Stomach (tissue), 9 donors: ENCODE results near the gene CEP44. TPM values are rescaled to one million over a fixed set of nuclear protein-coding genes. Genes with fewer than 3 reads are reported as not detected.

Experiments used
- DNase-seq, 2 donors: peaks; one replicate each; pipeline versions ENCODE4 v3.0.0 to v3.0.0-alpha.2; 2013 to 2019
- H3K27ac ChIP-seq, 5 donors: fragments of 200-600 bp in 4 of 5; sonication (generic) in 4 of 5; one replicate each; pipeline ENCODE4 v1.5.1; 2013 to 2019; ENCODE audit warnings: mild to moderate bottlenecking in 1 of 5, moderate library complexity in 1 of 5
- H3K27me3 ChIP-seq, 3 donors: fragments of 200-600 bp; sonication (generic); one replicate each; pipeline ENCODE4 v1.5.1; 2017 to 2019; ENCODE audit warnings: mixed run types in 1 of 3
- H3K36me3 ChIP-seq, 4 donors: fragments of 200-600 bp; sonication (generic); 1 replicate in 3 of 4; 2 replicates in 1 of 4; pipeline ENCODE4 v1.5.1; 2016 to 2019
- H3K4me1 ChIP-seq, 4 donors: fragments of 200-600 bp; sonication (generic); one replicate each; pipeline ENCODE4 v1.5.1; 2016 to 2019
- H3K4me3 ChIP-seq, 4 donors: fragments of 200-600 bp; sonication (generic) in 3 of 4; one replicate each; pipeline ENCODE4 v1.5.1; 2016 to 2019; ENCODE audit warnings: mild to moderate bottlenecking in 1 of 4
- H3K9me3 ChIP-seq, 4 donors: fragments of 200-600 bp; sonication (generic); one replicate each; pipeline ENCODE4 v1.5.1; 2016 to 2019
- CTCF ChIP-seq, 7 experiments: fragments of 450-650 bp in 4 of 7; fragments of 200-600 bp in 3 of 7; sonication (generic) in 3 of 7; IDR thresholded peaks; one replicate each; pipeline ENCODE4 v1.5.1; 2016 to 2019; ENCODE audit warnings: antibody characterized with exemption in 7 of 7, control low read depth in 2 of 7, mild to moderate bottlenecking in 1 of 7
- EP300 ChIP-seq: sonication (generic); formaldehyde crosslinking; IDR thresholded peaks from one replicate; pipeline ENCODE4 v1.6.1; 2017; ENCODE audit warnings: antibody characterized with exemption
- POLR2A ChIP-seq, 4 donors: fragments of 450-650 bp; IDR thresholded peaks; one replicate each; pipeline ENCODE4 v1.6.1; 2016; ENCODE audit warnings: antibody characterized with exemption in 4 of 4, control low read depth in 2 of 4, mild to moderate bottlenecking in 1 of 4, moderate library complexity in 1 of 4
- POLR2AphosphoS5 ChIP-seq, 3 donors: sonication (generic); formaldehyde crosslinking; IDR thresholded peaks; one replicate each; pipeline ENCODE4 v1.6.1; 2016; ENCODE audit warnings: antibody characterized with exemption in 3 of 3
- WGBS, 5 donors: extraction: QIAGEN DNeasy Blood & Tissue Kit in 3 of 5; methylation state at CpG; one replicate each; pipeline versions ENCODE4 v1.1.5 to v1.1.7; 2013 to 2018; 5-methylcytosine and 5-hydroxymethylcytosine counted together
- intact Hi-C: fragments of 100-400 bp; cut with DNase I; formaldehyde crosslinking; loops from one replicate; pipeline ENCODE4 v1.15.1; 2023; ENCODE audit warnings: low total_unique reads
- polyA plus RNA-seq, 3 donors: library from polyadenylated mRNA; stranded (reverse); fragments of 200-250 nt; gene quantifications; one replicate each; pipeline ENCODE4 v1.2.3, GENCODE V29; 2013
- total RNA-seq, 5 donors: library from RNA; depleted of rRNA; stranded (reverse); fragments of >200 nt; gene quantifications; one replicate each; pipeline versions ENCODE4 v1.1.0 to v1.2.3, GENCODE V29; 2014 to 2016
- donor health status: healthy with polysubstance abuse.
- donor health status: Bipolar disorder and iron deficiency.
- donor health status: healthy.

Gene CEP44
- total and polyA plus RNA-seq, 8 donors = 3.4 to 42.0 (median 12.9) TPM

- Histone ChIP-seq H3K4me1 (no peaks in the 10 kb centered on the region), H3K27ac (no peak overlapping the region), H3K27me3 (no peaks in the 10 kb centered on the region), H3K9me3 (no peaks in the 10 kb centered on the region), H3K36me3 (peaks cover 0 to 4% (median 0%) of the 10 kb centered on the region in 4 donors), H3K4me3 (no peak overlapping the region)
- no peak for TF ChIP-seq EP300
- no peak for TF ChIP-seq POLR2A (IDR thresholded peaks at IDR 0.05)
- TF ChIP-seq CTCF (IDR thresholded peaks at IDR 0.05) = no peak
- no peak for TF ChIP-seq POLR2AphosphoS5 (IDR thresholded peaks at IDR 0.05)
- DNase-seq = no peak
- 79 to 93% (median 85%) methylated on average over 2 of the region's 2 CpGs for WGBS, 5 donors
- intact Hi-C loops = loop anchor here (10.0 kb wide), 1 partner anchor 100 kb away; no protein-coding TSS in a partner anchor
Observed at GRCh38 chr4:174324725-174325124, 41.0 kb downstream of the CEP44 start.

- WGBS, 5 donors = 76 to 86% (median 78%) methylated on average over 4 of the region's 4 CpGs
- no peak overlapping the region for H3K4me3 ChIP-seq
- no peak for DNase-seq
- no peaks in the 10 kb centered on the region for H3K36me3 ChIP-seq
- no peak overlapping the region for H3K27ac ChIP-seq
- no peaks in the 10 kb centered on the region for H3K9me3 ChIP-seq
- TF ChIP-seq POLR2A (IDR thresholded peaks at IDR 0.05) (no peak), EP300 (no peak), CTCF (IDR thresholded peaks at IDR 0.05) (no peak), POLR2AphosphoS5 (IDR thresholded peaks at IDR 0.05) (no peak)
- intact Hi-C loops = no loop called here
- no peaks in the 10 kb centered on the region for H3K27me3 ChIP-seq
- H3K4me1 ChIP-seq = no peaks in the 10 kb centered on the region
Observed at GRCh38 chr4:174332741-174333493, 49.2 kb downstream of the CEP44 start.

- intact Hi-C loops = no loop called here
- no peaks in the 10 kb centered on the region for H3K36me3 ChIP-seq
- no peak for DNase-seq
- no peak overlapping the region for H3K4me3 ChIP-seq
- no peaks in the 10 kb centered on the region for H3K4me1 ChIP-seq
- H3K27me3 ChIP-seq = no peaks in the 10 kb centered on the region
- no peak for TF ChIP-seq EP300
- TF ChIP-seq POLR2A (IDR thresholded peaks at IDR 0.05) = no peak
- no peak for TF ChIP-seq CTCF (IDR thresholded peaks at IDR 0.05)
- no peak for TF ChIP-seq POLR2AphosphoS5 (IDR thresholded peaks at IDR 0.05)
- H3K9me3 ChIP-seq = no peaks in the 10 kb centered on the region
- 77 to 91% (median 87%) methylated on average over 3 of the region's 3 CpGs for WGBS, 5 donors
- no peak overlapping the region for H3K27ac ChIP-seq
Observed at GRCh38 chr4:174334628-174335027, 50.9 kb downstream of the CEP44 start.

- no peaks in the 10 kb centered on the region for H3K4me1 ChIP-seq
- no peak overlapping the region for H3K27ac ChIP-seq
- H3K9me3 ChIP-seq = no peaks in the 10 kb centered on the region
- no peaks in the 10 kb centered on the region for H3K36me3 ChIP-seq
- intact Hi-C loops = no loop called here
- TF ChIP-seq EP300 = no peak
- no peak for TF ChIP-seq POLR2A (IDR thresholded peaks at IDR 0.05)
- TF ChIP-seq CTCF (IDR thresholded peaks at IDR 0.05) = no peak
- TF ChIP-seq POLR2AphosphoS5 (IDR thresholded peaks at IDR 0.05) = no peak
- H3K4me3 ChIP-seq = no peak overlapping the region
- H3K27me3 ChIP-seq = no peaks in the 10 kb centered on the region
- WGBS, 5 donors = 42 to 78% (median 68%) methylated on average over 2 of the region's 2 CpGs
- no peak for DNase-seq
Observed at GRCh38 chr4:174340714-174341113, 57.0 kb downstream of the CEP44 start.
